NCI-H2029 (cell line): ENCODE measurements around the gene FASN.

Experiments
- DNase-seq: peaks from one replicate; lab custom pipeline; 2025; lab: John Stamatoyannopoulos, UW

The FASN gene

GRCh38 chr17:82076018-82076784, 21.8 kb downstream of the FASN start:
- no peak for DNase-seq

GRCh38 chr17:82073446-82073845, 24.6 kb downstream of the FASN start:
- no peak for DNase-seq

DNA sequence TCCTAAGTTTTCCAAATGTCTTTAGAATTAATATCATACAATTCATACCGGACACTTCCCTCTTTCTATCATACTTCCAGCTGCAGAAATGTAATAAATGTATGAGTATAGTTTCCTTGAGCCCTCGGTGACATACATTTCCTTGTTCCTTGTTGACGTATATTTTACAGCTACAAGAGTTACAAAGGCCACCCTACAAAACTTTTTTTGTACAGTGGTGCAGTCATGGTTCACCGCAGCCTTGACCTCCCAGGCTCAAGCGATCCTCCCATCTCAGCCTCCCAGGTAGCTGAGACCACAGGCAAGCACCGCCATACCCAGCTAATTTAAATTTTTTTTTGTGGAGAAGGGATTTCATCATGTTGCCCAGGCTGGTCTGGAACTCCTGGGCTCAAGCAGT, 25.2 kb downstream of the FASN start:
- DNase-seq, result no peak

DNA sequence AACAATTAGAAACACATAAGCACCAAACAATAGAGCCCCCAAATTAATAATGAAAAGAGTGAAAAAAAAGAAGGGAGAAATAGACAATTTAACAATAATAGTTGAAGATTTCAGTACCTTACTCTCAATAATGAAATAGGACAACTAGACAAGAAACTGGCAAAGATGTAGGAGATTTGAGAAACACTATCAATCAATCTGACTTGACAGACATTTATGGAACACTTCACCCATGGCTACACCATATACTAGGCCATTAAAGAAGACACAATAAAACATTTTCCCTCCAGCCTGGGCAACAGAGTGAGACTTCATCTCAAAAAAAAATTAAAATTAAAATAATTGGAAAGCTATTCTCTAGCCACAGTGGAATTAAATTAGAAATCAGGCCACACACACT, 27.4 kb downstream of the FASN start:
- no peak for DNase-seq

DNA sequence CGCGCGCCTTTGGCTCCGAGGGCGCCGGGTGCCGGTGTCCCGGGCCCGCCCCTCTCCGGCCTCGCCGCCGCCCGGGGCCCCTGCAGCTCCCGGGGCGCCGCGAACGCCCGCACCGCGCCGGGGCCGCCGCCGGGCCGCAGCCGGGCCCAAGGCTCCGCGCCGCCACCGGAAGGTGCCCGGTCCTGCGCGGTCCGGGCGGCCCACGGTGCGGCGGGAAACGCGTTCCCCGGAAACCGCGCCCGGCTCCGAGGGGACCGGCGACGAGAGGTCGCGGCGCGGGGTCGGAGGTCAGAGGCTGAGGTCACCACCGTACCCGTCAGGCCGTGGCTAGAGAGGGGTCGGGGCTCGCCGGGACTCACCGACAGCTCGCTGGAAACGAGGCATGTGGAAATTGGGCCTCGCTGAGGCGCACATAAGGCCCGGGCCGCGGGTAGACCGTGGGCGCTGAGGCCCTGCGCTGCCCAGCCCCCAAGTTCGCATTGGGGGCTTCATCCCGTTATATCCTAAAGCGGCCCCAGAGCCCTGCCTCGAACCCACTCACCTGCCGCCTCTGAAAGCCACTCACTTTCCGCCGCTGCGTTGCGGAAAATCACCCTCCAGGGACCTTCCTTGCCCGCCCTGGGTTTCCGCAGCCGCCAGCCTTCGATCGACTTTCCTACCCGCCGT, 32.3 kb downstream of the FASN start, which contains the start of gene DUS1L:
DUS1L (minus strand) TSS at position 167 of the 666 bp plus-strand sequence. CDS start 745 bp downstream, outside the sequence.
- no peak for DNase-seq

GRCh38 chr17:82065193-82065637, 32.8 kb downstream of the FASN start:
- no peak for DNase-seq

- DNase-seq, result peak; percentile 6
These were observed 33.4 kb downstream of the FASN start for GRCh38 chr17:82064433-82065192.

DNA sequence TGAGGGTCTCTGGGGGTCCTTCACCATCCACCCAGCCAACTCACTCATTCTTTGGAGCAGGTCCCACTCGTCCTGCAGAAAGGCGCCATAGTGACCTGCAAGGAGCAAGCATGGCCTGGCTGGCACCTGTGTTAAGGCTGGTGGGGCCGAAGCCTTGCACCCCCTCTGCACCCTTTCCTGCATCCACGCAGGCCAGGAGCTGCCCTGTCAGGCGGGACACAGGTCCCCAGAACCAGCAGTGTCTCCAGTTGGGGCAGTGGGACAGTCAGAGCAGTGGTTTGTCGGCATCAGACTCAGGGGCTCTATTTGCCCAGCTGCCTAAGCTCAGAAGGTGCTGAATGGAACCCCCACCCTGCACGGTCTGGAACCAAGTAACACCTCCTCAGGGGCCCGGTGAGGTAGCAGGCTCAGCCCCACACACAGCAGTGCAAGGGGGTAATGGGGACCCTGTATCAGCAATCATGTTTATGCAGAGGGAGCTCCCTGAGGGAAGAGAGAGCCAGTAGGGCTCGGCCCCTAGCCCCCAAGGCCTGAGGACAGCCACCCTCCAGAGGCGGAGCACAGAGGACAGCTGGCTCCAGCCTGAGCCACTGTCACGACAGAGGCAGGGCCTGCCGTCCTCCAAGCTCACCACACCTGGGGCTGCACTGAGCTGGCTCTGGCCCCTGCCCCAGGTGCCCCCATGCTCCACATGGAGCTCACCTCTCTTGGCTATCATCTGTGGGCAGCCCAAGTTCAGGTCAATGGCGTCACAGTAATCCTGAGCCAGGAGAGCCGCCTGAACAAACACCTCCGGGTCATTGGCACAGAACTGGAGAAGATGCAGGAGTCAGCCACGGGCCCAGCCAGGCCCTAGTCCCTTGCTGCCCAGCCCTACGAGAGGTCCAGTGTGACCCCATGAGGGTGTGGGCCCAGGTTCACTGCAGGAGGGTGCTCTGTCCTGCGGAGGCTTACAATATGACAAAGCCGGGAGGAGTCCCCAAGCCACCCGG, 34.3 kb downstream of the FASN start:
- DNase-seq, result no peak

- DNase-seq, result no peak
These were observed 35.1 kb downstream of the FASN start for GRCh38 chr17:82062984-82063368.

GRCh38 chr17:82062076-82062983, 35.7 kb downstream of the FASN start:
- no peak for DNase-seq

DNA sequence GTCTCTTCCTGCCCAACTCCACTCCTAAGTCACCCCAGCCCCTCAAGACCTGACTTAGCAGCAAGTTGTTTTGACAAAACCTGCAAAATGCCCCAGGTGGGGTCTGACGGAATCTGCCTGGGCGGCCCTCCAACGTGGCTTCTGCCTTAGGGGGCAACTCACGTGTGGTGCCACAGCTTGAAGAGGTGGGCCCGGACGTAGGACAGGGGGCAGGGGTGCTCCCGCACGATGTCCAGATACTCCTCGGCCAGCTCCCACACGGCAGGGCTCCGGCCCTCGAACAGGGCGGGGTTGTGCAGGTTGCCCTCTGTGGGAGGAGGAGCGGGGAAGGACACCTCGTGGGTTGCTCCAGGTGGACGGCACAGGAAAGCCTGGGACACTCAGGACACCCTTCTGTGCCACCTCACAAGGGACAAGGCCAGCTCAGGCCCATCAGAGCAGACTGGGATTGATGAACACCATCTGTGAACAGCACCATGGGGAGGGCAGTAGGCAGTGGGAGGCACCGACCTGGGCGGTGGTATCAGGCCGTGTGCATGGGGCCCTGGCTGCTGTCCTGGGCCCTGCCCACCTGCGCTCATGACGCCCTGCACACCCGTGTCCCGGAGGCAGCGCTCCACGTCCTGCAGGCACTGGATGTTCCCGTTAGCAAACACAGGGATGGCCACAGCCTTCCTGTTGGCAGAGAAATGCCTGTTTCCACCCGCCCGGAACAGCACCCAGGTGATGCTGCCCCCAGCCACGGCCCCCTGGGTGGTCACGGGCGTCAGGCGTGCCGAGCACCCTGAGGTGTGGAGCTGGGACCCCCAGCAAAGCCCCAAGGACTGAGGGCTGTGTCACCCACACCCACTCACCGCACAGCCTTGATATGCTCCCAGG, 36.8 kb downstream of the FASN start:
- no peak for DNase-seq

GRCh38 chr17:82060614-82061013, 37.4 kb downstream of the FASN start:
- no peak for DNase-seq

DNA sequence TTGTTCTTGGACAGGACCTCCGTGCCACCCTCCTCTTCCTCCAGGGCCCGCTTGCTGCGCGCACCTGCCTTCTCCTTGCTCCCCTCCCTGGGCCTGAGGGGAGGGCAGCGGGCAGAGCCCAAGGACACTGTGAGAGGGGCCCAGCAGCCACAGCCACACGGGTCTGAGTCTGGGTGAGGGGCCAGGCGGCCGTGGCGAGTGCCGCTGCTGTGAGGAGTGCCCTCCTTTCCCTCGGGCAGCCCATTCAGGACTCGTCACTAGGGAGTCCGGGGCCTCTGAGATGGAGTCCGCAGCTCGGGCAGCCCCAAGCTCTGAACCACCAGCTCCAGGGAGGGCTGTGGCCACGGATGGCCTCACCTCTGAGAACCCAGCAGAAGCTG, 38.0 kb downstream of the FASN start:
- DNase-seq, result no peak

DNA sequence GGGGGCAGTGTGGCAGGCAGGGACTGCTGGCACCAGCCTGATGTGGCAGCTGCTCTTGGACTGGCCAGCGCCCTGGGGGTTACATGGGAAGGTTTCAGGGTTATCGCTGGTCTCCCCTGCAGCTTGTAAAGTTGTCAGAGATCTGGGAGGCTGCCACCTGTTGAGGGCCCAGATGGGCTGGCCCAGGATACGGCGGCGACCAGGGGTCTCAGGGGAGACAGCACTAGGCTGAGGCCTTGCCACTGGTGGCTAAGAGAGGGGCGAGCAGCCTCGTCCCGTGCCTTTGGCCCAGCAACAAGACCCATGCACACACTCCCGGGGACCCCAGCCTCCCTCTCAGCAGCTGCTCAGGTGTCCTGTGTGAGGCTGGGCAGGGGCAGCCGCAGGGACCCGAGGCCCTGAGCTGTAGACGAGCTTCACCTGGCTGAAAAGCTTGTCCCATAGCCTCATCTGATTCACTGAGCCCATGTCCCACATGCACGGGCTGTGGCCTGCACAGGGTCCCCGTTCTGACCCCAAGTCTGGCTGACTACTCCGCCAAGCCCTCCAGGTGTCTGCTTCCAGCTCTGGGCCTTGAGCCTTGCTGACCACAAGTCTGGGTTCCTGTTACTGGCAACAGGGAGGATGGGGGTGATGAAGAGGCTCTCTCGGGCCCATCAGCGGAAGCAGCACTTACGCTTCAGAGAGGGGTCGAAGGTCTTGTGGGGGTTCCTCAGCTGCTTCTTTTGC, 38.6 kb downstream of the FASN start:
- no peak for DNase-seq

- DNase-seq, result no peak
These were observed 39.2 kb downstream of the FASN start for GRCh38 chr17:82058855-82059249.

GRCh38 chr17:82058230-82058854, 39.7 kb downstream of the FASN start:
- no peak for DNase-seq

DNA sequence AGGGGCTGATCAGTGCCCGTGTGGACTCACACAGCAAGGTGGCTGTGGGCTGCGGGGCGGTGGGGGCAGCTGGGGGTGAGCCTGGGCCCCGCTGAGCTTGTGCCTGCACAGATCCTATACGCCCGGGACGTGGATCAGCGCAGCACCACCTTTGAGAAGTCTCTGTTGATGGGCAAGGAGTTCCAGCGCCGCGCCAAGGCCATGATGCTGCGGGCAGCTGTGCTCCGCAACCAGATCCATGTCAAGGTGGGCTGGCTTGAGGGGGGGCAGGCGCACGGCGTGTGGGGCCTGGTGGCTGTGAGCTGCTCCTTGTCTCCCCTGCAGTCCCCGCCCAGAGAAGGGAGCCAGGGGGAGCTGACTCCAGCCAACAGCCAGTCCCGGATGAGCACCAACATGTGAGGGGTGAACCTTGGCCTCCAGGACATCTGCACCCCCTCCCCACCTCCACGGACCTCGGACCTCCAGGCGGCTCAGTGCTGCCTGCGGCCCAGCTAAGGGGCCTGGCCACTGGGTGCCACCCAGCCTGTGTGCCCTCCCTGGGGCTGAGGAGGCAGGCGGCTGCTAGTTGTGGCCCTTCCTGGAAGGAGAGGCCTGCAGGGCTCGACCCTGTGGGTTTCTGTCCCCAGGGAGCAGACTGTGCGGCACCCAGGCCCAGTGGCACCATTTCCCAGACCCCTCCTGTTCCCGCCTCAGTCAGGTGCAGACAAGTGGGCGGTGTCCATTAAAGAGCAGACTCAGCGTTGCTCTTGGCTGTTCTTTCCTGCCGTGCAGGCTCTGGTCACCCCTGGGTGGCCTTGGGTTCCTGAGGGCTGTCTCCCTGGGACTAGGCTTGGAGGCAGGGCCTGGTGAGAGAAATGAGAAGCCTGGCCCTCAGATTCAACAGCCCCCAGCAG, 41.1 kb downstream of the FASN start:
- no peak for DNase-seq
